Activated B cell treated with CpG ODN at 0.5 μM for 24 hours (primary cell): ENCODE results near the gene HAGHL. TPM values are rescaled to one million over a fixed set of nuclear protein-coding genes. Genes with fewer than 3 reads are reported as not detected.

Source experiments
- ATAC-seq: fragments of 200-7000 bp; cut with Tn5 transposase; one replicate; pipeline ENCODE4 v1.10.0; 2021; ENCODE audit warnings: low read depth, mild to moderate bottlenecking, moderate library complexity
- CTCF ChIA-PET: fragments of 350-600 bp; sonication (Branson Sonifier 250); formaldehyde crosslinking; loops from one replicate; lab custom pipeline; 2021; ENCODE audit warnings: antibody characterized with exemption; lab: Charles Lee
- POLR2A ChIA-PET: fragments of 350-600 bp; sonication (Branson Sonifier 250); formaldehyde crosslinking; loops from one replicate; lab custom pipeline; 2021; ENCODE audit warnings: antibody characterized with exemption; lab: Charles Lee
- DNase-seq: peaks from one replicate; pipeline ENCODE4 v3.0.0; 2022
- H3K27ac Mint-ChIP-seq: one replicate; pipeline ENCODE4 v1.8.0; 2020; ENCODE audit warnings: mixed read lengths
- H3K27me3 Mint-ChIP-seq: one replicate; pipeline ENCODE4 v1.8.0; 2021; ENCODE audit warnings: mixed read lengths
- H3K36me3 Mint-ChIP-seq: one replicate; pipeline ENCODE4 v1.8.0; 2021; ENCODE audit warnings: low read depth, mixed read lengths
- H3K4me1 Mint-ChIP-seq: one replicate; pipeline ENCODE4 v1.8.0; 2021; ENCODE audit warnings: mixed read lengths
- H3K4me3 Mint-ChIP-seq: one replicate; pipeline ENCODE4 v1.8.0; 2020; ENCODE audit warnings: mild to moderate bottlenecking, mixed read lengths
- H3K9me3 Mint-ChIP-seq: one replicate; pipeline ENCODE4 v1.8.0; 2020; ENCODE audit warnings: mixed read lengths
- CTCF ChIP-seq: fragments of 200-600 bp; IDR thresholded peaks from one replicate; pipeline ENCODE4 v1.8.0; 2022; ENCODE audit warnings: antibody characterized with exemption, mild to moderate bottlenecking
- intact Hi-C: fragments of 100-400 bp; cut with micrococcal nuclease; formaldehyde crosslinking; loops from one replicate; pipeline ENCODE4 v1.15.1; 2024
- total RNA-seq: library from RNA; stranded (reverse); gene quantifications from 2 replicates; pipeline ENCODE4 v1.2.3, GENCODE V29; 2022

HAGHL gene
- total RNA-seq, 1 donor from 2014 or later = 10.9 TPM

GRCh38 chr16:678858-679813 lies 47.8 kb upstream of the HAGHL start:
- Mint-ChIP-seq H3K4me3 (peak overlapping the region; percentile 84), H3K36me3 (peaks cover 24% of the 10 kb centered on the region), H3K27me3 (peaks cover 9% of the 10 kb centered on the region), H3K9me3 (no peaks in the 10 kb centered on the region), H3K27ac (no peak overlapping the region), H3K4me1 (peaks cover 41% of the 10 kb centered on the region)
- DNase-seq (no peak), ATAC-seq (peak; percentile 5)
- intact Hi-C loops = loop anchor here (2.0 kb wide), 1 partner anchor 18 kb away; no protein-coding TSS in a partner anchor
- ChIA-PET CTCF (interaction anchor here (1.2 kb wide), 1 partner anchor 11 kb away, joined by 3 read pairs; the partner anchor contains the start of gene RHOT2), POLR2A (interaction anchor here (1.0 to 4.5 kb wide), 3 partner anchors 10 to 277 kb away, joined by 3 to 41 read pairs (median 31); partner anchors contain the start of genes DECR2, RHOT2 and WDR24)
- no peak for TF ChIP-seq CTCF

- intact Hi-C loops = loop anchor here (1.0 to 2.0 kb wide), 2 partner anchors 12 to 19 kb away; partner anchors contain the start of gene RHOT2
- CTCF ChIA-PET = no interaction called here
- DNase-seq = peak; percentile 88
Observed at GRCh38 chr16:679814-680624, 46.9 kb upstream of the HAGHL start, which contains the start of gene STUB1. TSS of gene STUB1 (plus strand) at chr16:680410. CDS start at chr16:680526, 116 bp downstream.

GRCh38 chr16:680625-680945 lies 46.3 kb upstream of the HAGHL start:
- H3K4me3 Mint-ChIP-seq = peak overlapping the region; percentile 87
- TF ChIP-seq CTCF = no peak
- peak overlapping the region; percentile 35 for H3K27ac Mint-ChIP-seq
- no peaks in the 10 kb centered on the region for H3K9me3 Mint-ChIP-seq
- peaks cover 25% of the 10 kb centered on the region for H3K36me3 Mint-ChIP-seq
- peaks cover 38% of the 10 kb centered on the region for H3K4me1 Mint-ChIP-seq
- ChIA-PET POLR2A (interaction anchor here (0.8 to 4.5 kb wide), 7 partner anchors 9 to 741 kb away, joined by 4 to 41 read pairs (median 10); partner anchors contain the start of genes CHTF18, METTL26, RHOT2 and RPUSD1), CTCF (no interaction called here)
- H3K27me3 Mint-ChIP-seq = peaks cover 4% of the 10 kb centered on the region
- DNase-seq (no peak), ATAC-seq (no peak)
- intact Hi-C loops = loop anchor here (1.0 kb wide), 1 partner anchor 12 kb away; the partner anchor contains the start of gene RHOT2

More at GRCh38 chr16:679814-680624, 46.9 kb upstream of the HAGHL start, which contains the start of gene STUB1:
- Mint-ChIP-seq H3K4me3 (peak within 1 kb of the TSS; percentile 87), H3K27me3 (peaks cover 6% of the 10 kb centered on the region), H3K36me3 (peaks cover 25% of the 10 kb centered on the region), H3K27ac (peak within 1 kb of the TSS; percentile 86), H3K4me1 (peaks cover 42% of the 10 kb centered on the region), H3K9me3 (no peaks in the 10 kb centered on the region)
- ATAC-seq = peak; percentile 72
- POLR2A ChIA-PET = interaction anchor here (0.8 to 4.5 kb wide), 8 partner anchors 10 to 741 kb away, joined by 3 to 41 read pairs (median 8); partner anchors contain the start of genes CHTF18, DECR2, METTL26 and RHOT2
- TF ChIP-seq CTCF = no peak

- ChIA-PET CTCF (interaction anchor here (1.2 kb wide), 1 partner anchor 13 kb away, joined by 3 read pairs; the partner anchor contains the start of gene RHOT2), POLR2A (interaction anchor here (0.8 to 4.5 kb wide), 6 partner anchors 9 to 740 kb away, joined by 4 to 41 read pairs (median 12); partner anchors contain the start of genes CHTF18, METTL26, RHOT2 and RPUSD1)
- Mint-ChIP-seq H3K36me3 (peaks cover 26% of the 10 kb centered on the region), H3K4me1 (peaks cover 41% of the 10 kb centered on the region), H3K9me3 (no peaks in the 10 kb centered on the region), H3K27me3 (peaks cover 4% of the 10 kb centered on the region), H3K27ac (peak overlapping the region; percentile 53), H3K4me3 (peak overlapping the region; percentile 87)
- ATAC-seq (no peak), DNase-seq (no peak)
- intact Hi-C loops = loop anchor here (1.0 kb wide), 1 partner anchor 13 kb away; the partner anchor contains the start of gene RHOT2
- TF ChIP-seq CTCF = no peak
Observed at GRCh38 chr16:680967-681745, 45.8 kb upstream of the HAGHL start.
